H1 (cell line): ENCODE results near the gene FADS2. TPM values are rescaled to one million over a fixed set of nuclear protein-coding genes. Genes with fewer than 3 reads are reported as not detected.

Source experiments
- CTCF ChIA-PET: fragments of 300-600 bp; sonication (Branson Sonifier 250); formaldehyde crosslinking; loops from one replicate; lab custom pipeline; 2021; ENCODE audit not compliant: partially characterized antibody; lab: Charles Lee
- POLR2A ChIA-PET: fragments of 300-600 bp; sonication (Branson Sonifier 250); formaldehyde crosslinking; loops from one replicate; lab custom pipeline; 2021; ENCODE audit warnings: inconsistent platforms; ENCODE audit not compliant: partially characterized antibody; lab: Charles Lee
- DNase-seq, 2 experiments: peaks; one replicate each; pipeline versions ENCODE4 v3.0.0 to v3.0.0-alpha.2; 2010 to 2022; ENCODE audit warnings: low spot score in 2 of 2, low read depth in 1 of 2, mixed read lengths in 1 of 2
- FAIRE-seq: peaks from 2 replicates; lab custom pipeline; 2011; peaks lifted over from hg19 to GRCh38; lab: Jason Lieb, UNC
- H2AFZ ChIP-seq: 2 replicates; pipeline ENCODE4 v1.8.1; 2012; ENCODE audit warnings: low read length, inconsistent platforms
- H2AK5ac ChIP-seq: 2 replicates; pipeline ENCODE4 v1.6.1; 2013; ENCODE audit warnings: low read depth, low read length
- H2BK120ac ChIP-seq: replicated peaks from 2 replicates; pipeline ENCODE3; 2013; ENCODE audit warnings: low read depth, low read length, inconsistent platforms
- H2BK12ac ChIP-seq: 2 replicates; pipeline ENCODE4 v1.6.1; 2013; ENCODE audit warnings: low read depth, low read length
- H2BK15ac ChIP-seq: 2 replicates; pipeline ENCODE4 v1.6.1; 2013; ENCODE audit warnings: low read length
- H2BK20ac ChIP-seq: 2 replicates; pipeline ENCODE4 v1.6.1; 2013; ENCODE audit warnings: low read length
- H2BK5ac ChIP-seq: 2 replicates; pipeline ENCODE4 v1.6.1; 2013; ENCODE audit warnings: low read depth, low read length
- H3K14ac ChIP-seq: 2 replicates; pipeline ENCODE4 v1.6.1; 2013; ENCODE audit warnings: inconsistent platforms; ENCODE audit not compliant: insufficient read length
- H3K18ac ChIP-seq: 2 replicates; pipeline ENCODE4 v1.6.1; 2013; ENCODE audit warnings: low read length; ENCODE audit errors: extremely low read depth
- H3K23ac ChIP-seq: 2 replicates; pipeline ENCODE4 v1.6.1; 2013; ENCODE audit warnings: inconsistent platforms; ENCODE audit not compliant: insufficient read length
- H3K23me2 ChIP-seq: 2 replicates; pipeline ENCODE4 v1.6.1; 2013; ENCODE audit warnings: low read depth, low read length
- H3K27ac ChIP-seq: 2 replicates; pipeline ENCODE4 v1.6.1; 2011; ENCODE audit warnings: low read depth, low read length, inconsistent platforms
- H3K27me3 ChIP-seq, 4 experiments: replicated peaks in 1 of 4; 1 replicate in 1 of 4; 2 replicates in 3 of 4; pipeline versions ENCODE4 v1.6.1 to v1.8.1; 2011 to 2013; ENCODE audit warnings: low read length in 3 of 4, mild to moderate bottlenecking in 3 of 4, inconsistent platforms in 2 of 4, mixed read lengths in 2 of 4, moderate library complexity in 1 of 4; ENCODE audit not compliant: control insufficient read depth in 3 of 4, insufficient read depth in 3 of 4; ENCODE audit errors: extremely low read depth in 1 of 4
- H3K36me3 ChIP-seq, 4 experiments: 2 replicates each; pipeline versions ENCODE4 v1.6.1 to v1.8.1; 2011 to 2013; ENCODE audit warnings: mild to moderate bottlenecking in 4 of 4, low read length in 3 of 4, moderate library complexity in 2 of 4, control low read depth in 1 of 4, inconsistent platforms in 1 of 4; ENCODE audit not compliant: insufficient read depth in 4 of 4, control insufficient read depth in 2 of 4
- H3K4ac ChIP-seq: replicated peaks from 2 replicates; pipeline ENCODE3; 2013; ENCODE audit warnings: low read length, low read depth, mixed read lengths, inconsistent platforms; ENCODE audit not compliant: insufficient read length
- H3K4me1 ChIP-seq, 4 experiments: replicated peaks in 1 of 4; 1 replicate in 1 of 4; 2 replicates in 3 of 4; pipeline versions ENCODE4 v1.6.1 to v1.8.1; 2011 to 2013; ENCODE audit warnings: low read length in 3 of 4, inconsistent platforms in 2 of 4, mixed read lengths in 1 of 4; ENCODE audit not compliant: insufficient read depth in 4 of 4, control insufficient read depth in 3 of 4
- H3K4me2 ChIP-seq, 2 experiments: 2 replicates each; pipeline versions ENCODE4 v1.6.1 to v1.8.1; 2011 to 2013; ENCODE audit warnings: low read depth in 2 of 2, low read length in 2 of 2, control low read depth in 1 of 2, inconsistent platforms in 1 of 2, mild to moderate bottlenecking in 1 of 2; ENCODE audit not compliant: insufficient read depth in 1 of 2
- H3K4me3 ChIP-seq, 4 experiments: fragments of 200-600, 300-600 bp in 1 of 4; sonication (generic), shearing (Covaris generic), sonication (Bioruptor Twin) in 1 of 4; 2 replicates each; pipeline versions ENCODE4 v1.5.1 to v1.8.1; 2011 to 2016; ENCODE audit warnings: low read length in 4 of 4, low read depth in 3 of 4, control low read depth in 2 of 4, inconsistent platforms in 2 of 4, mild to moderate bottlenecking in 2 of 4, mixed read lengths in 1 of 4, moderate library complexity in 1 of 4; ENCODE audit not compliant: insufficient read depth in 2 of 4; ENCODE audit errors: extremely low read depth in 1 of 4
- H3K56ac ChIP-seq: replicated peaks from 2 replicates; pipeline ENCODE3; 2013; ENCODE audit warnings: low read depth, mild to moderate bottlenecking, mixed read lengths, low read length, inconsistent platforms; ENCODE audit not compliant: insufficient read length
- H3K79me1 ChIP-seq: 2 replicates; pipeline ENCODE4 v1.6.1; 2013; ENCODE audit warnings: low read depth, low read length, control low read depth
- H3K79me2 ChIP-seq, 2 experiments: 2 replicates each; pipeline versions ENCODE4 v1.6.1 to v1.8.1; 2012 to 2013; ENCODE audit warnings: low read length in 2 of 2, mild to moderate bottlenecking in 2 of 2, inconsistent platforms in 1 of 2; ENCODE audit not compliant: insufficient read depth in 2 of 2, control insufficient read depth in 1 of 2
- H3K9ac ChIP-seq, 4 experiments: replicated peaks in 1 of 4; 1 replicate in 1 of 4; 2 replicates in 3 of 4; pipeline versions ENCODE4 v1.6.1 to v1.8.1; 2011 to 2013; ENCODE audit warnings: low read depth in 3 of 4, low read length in 3 of 4, control low read depth in 2 of 4, mild to moderate bottlenecking in 2 of 4, moderate library complexity in 2 of 4, inconsistent platforms in 1 of 4; ENCODE audit errors: extremely low read depth in 1 of 4
- H3K9me3 ChIP-seq, 2 experiments: 2 replicates each; pipeline versions ENCODE4 v1.6.1 to v1.8.1; 2012 to 2013; ENCODE audit warnings: mild to moderate bottlenecking in 2 of 2, moderate library complexity in 2 of 2, control low read depth in 1 of 2, inconsistent platforms in 1 of 2, low read depth in 1 of 2, low read length in 1 of 2, mixed read lengths in 1 of 2; ENCODE audit not compliant: insufficient read depth in 2 of 2
- H4K20me1 ChIP-seq, 2 experiments: replicated peaks in 1 of 2; 2 replicates each; pipeline versions ENCODE3 to v1.8.1; 2011 to 2013; ENCODE audit warnings: inconsistent platforms in 2 of 2, low read length in 2 of 2, mild to moderate bottlenecking in 1 of 2; ENCODE audit not compliant: insufficient read depth in 2 of 2, control insufficient read depth in 1 of 2
- H4K5ac ChIP-seq: 2 replicates; pipeline ENCODE4 v1.6.1; 2013; ENCODE audit warnings: low read length, low read depth, mixed read lengths, inconsistent platforms; ENCODE audit not compliant: insufficient read length
- H4K8ac ChIP-seq: 2 replicates; pipeline ENCODE4 v1.8.0; 2013; ENCODE audit warnings: mild to moderate bottlenecking, moderate library complexity, low read length, inconsistent platforms; ENCODE audit not compliant: insufficient read depth; ENCODE audit errors: extremely low read depth
- H4K91ac ChIP-seq: replicated peaks from 2 replicates; pipeline ENCODE3; 2013; ENCODE audit warnings: low read length, mixed read lengths, inconsistent platforms; ENCODE audit not compliant: insufficient read length
- RAD21 ChIP-seq, 2 experiments: IDR thresholded peaks in 1 of 2; conservative IDR thresholded peaks in 1 of 2; 2 replicates each; pipeline ENCODE4 v1.6.1; 2011; ENCODE audit warnings: low read depth in 2 of 2, low read length in 2 of 2, improper control_type of control experiment in 1 of 2, inconsistent platforms in 1 of 2, mild to moderate bottlenecking in 1 of 2, moderate library complexity in 1 of 2
- RBBP5 ChIP-seq: IDR thresholded peaks from 2 replicates; pipeline ENCODE4 v1.7.1; 2012; ENCODE audit warnings: low read depth, mild to moderate bottlenecking, inconsistent platforms, low read length, moderate library complexity, borderline replicate concordance
- WGBS, 2 experiments: shearing (Covaris generic) in 1 of 2; methylation state at CpG; one replicate each; pipeline versions ENCODE4 v1.1.6 to v1.1.7; 2013 to 2015; ENCODE audit warnings: low lambda C conversion rate in 2 of 2, mixed read lengths in 2 of 2, inconsistent platforms in 1 of 2, low coverage in 1 of 2, missing lambda C conversion rate in 1 of 2; ENCODE audit not compliant: insufficient replicate concordance in 2 of 2, insufficient coverage in 1 of 2, insufficient read length in 1 of 2; ENCODE audit errors: extremely low coverage in 1 of 2, missing lambda C conversion rate in 1 of 2; 5-methylcytosine and 5-hydroxymethylcytosine counted together
- polyA plus RNA-seq, 7 experiments: library from polyadenylated mRNA; depleted of rRNA in 3 of 7; stranded (reverse) in 5 of 7; unstranded in 2 of 7; fragments of >200 nt in 5 of 7; fragments of 200-250 nt in 2 of 7; gene quantifications; 1 replicate in 5 of 7; 2 replicates in 1 of 7; 4 replicates in 1 of 7; pipeline versions ENCODE4 v1.2.1 to v1.2.3, GENCODE V29; 2011 to 2013; ENCODE audit warnings: missing spikeins in 2 of 7, mixed read lengths in 2 of 7
- total RNA-seq: library from RNA; stranded (reverse); fragmentation: NEBNext Ultra II Directional; extraction: Animal tissue kit (Norgen Biotek cat#: 25700); gene quantifications from 2 replicates; pipeline ENCODE4 v1.2.1, GENCODE V29; 2021
- TF ChIP-seq, protein P1 (sequence below), 3 experiments: IDR thresholded peaks; 1 replicate in 2 of 3; 2 replicates in 1 of 3; pipeline versions ENCODE4 v1.5.1 to v1.6.1; 2011; ENCODE audit warnings: low read length in 3 of 3, mild to moderate bottlenecking in 3 of 3, inconsistent platforms in 2 of 3, low read depth in 1 of 3, moderate library complexity in 1 of 3; ENCODE audit not compliant: insufficient read depth in 1 of 3; ENCODE audit errors: control extremely low read depth in 1 of 3

The FADS2 gene
- total and polyA plus RNA-seq, 2 of the 8 experiments (the other 6 are each of a cell fraction or from before 2014, with no cell fraction given), result 499 to 701 TPM

DNA sequence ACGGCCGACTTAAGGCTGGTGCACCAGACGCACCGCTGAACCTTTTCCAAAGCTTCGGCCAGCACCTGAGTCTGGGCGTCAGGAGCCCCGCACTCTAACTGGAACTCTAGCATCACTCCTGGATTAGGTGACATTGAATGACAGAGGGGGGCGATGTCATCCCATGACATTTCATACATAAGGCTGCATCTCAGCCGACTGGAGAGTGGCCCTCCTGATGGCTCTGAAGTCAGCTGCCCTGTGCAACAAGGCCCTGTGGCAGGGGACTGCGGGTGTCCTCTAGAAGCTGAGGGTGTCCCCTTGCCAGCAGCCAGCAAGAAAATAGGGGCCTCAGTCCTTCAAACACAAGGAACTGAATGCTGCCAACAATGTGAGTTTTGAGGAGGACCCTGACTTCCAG, 73.3 kb downstream of the FADS2 start:
- Histone ChIP-seq H3K4ac (no peak overlapping the region), H3K36me3 (no peaks in the 10 kb centered on the region), H3K4me1 (peaks cover 0 to 29% (median 11%) of the 10 kb centered on the region in 4 experiments; a peak in 6 of 7 replicates), H3K79me1 (no peaks in the 10 kb centered on the region), H3K27me3 (no peaks in the 10 kb centered on the region), H3K9ac (no peak overlapping the region), H4K5ac (no peak overlapping the region), H3K9me3 (no peaks in the 10 kb centered on the region), H2AFZ (no peak overlapping the region), H2BK20ac (no peak overlapping the region), H4K91ac (no peak overlapping the region), H3K23me2 (no peaks in the 10 kb centered on the region), H3K18ac (no peak overlapping the region), H3K56ac (no peak overlapping the region), H2BK5ac (no peak overlapping the region), H3K4me3 (no peak overlapping the region), H2BK12ac (no peak overlapping the region), H3K4me2 (no peak overlapping the region), H3K23ac (no peak overlapping the region), H2BK120ac (no peak overlapping the region), H4K8ac (no peak overlapping the region), H3K14ac (no peak overlapping the region), H2AK5ac (no peak overlapping the region), H3K79me2 (no peaks in the 10 kb centered on the region), H2BK15ac (no peak overlapping the region), H4K20me1 (no peaks in the 10 kb centered on the region), H3K27ac (no peak overlapping the region)
- TF ChIP-seq RBBP5, result no peak
- TF ChIP-seq, protein P1, sequence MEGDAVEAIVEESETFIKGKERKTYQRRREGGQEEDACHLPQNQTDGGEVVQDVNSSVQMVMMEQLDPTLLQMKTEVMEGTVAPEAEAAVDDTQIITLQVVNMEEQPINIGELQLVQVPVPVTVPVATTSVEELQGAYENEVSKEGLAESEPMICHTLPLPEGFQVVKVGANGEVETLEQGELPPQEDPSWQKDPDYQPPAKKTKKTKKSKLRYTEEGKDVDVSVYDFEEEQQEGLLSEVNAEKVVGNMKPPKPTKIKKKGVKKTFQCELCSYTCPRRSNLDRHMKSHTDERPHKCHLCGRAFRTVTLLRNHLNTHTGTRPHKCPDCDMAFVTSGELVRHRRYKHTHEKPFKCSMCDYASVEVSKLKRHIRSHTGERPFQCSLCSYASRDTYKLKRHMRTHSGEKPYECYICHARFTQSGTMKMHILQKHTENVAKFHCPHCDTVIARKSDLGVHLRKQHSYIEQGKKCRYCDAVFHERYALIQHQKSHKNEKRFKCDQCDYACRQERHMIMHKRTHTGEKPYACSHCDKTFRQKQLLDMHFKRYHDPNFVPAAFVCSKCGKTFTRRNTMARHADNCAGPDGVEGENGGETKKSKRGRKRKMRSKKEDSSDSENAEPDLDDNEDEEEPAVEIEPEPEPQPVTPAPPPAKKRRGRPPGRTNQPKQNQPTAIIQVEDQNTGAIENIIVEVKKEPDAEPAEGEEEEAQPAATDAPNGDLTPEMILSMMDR (IDR thresholded peaks at IDR 0.05; ENCODE audit: control extremely low read depth in 1 of 3, insufficient read depth in 1 of 3, low read depth in 1 of 3, low read length in 3 of 3), result 0 out of 4 replicates have a peak, but pooled peaks of 1 of the 3 experiments have one; percentile 8
- peak; percentile 21 to 43 for TF ChIP-seq RAD21 (IDR thresholded peaks at IDR 0.05 in 1 of 2, conservative IDR thresholded peaks at IDR 0.05 in 1 of 2; ENCODE audit: low read depth in 2 of 2, low read length in 2 of 2)
- 88% methylated on average over 8 of the region's 10 CpGs; no CpG with 5 or more reads in 1 of the 2 experiments for WGBS, 2 experiments
- CTCF ChIA-PET, result interaction anchor here (0.8 to 23.2 kb wide), 14 partner anchors 9 to 230 kb away, joined by 3 to 658 read pairs (median 50); partner anchors contain the start of genes BEST1 and RAB3IL1
- no peak for FAIRE-seq
- POLR2A ChIA-PET, result interaction anchor here (1.0 to 15.5 kb wide), 5 partner anchors 16 to 207 kb away, joined by 3 to 137 read pairs (median 3); partner anchors contain the start of genes BEST1 and RAB3IL1
- no peak for DNase-seq
